Activated CD8-positive, alpha-beta memory T cell treated with anti-CD3 and anti-CD28 coated beads for 36 hours (primary cell): ENCODE data around the gene RAB3IL1. TPM values are rescaled to one million over a fixed set of nuclear protein-coding genes. Genes with fewer than 3 reads are reported as not detected.

Experiments
- CTCF ChIA-PET: fragments of 350-600 bp; sonication (Branson Sonifier 250); formaldehyde crosslinking; loops from one replicate; lab custom pipeline; 2021; ENCODE audit warnings: antibody characterized with exemption; lab: Charles Lee
- POLR2A ChIA-PET: fragments of 350-600 bp; sonication (Branson Sonifier 250); formaldehyde crosslinking; loops from one replicate; lab custom pipeline; 2021; ENCODE audit warnings: antibody characterized with exemption; lab: Charles Lee
- total RNA-seq, 2 experiments: library from RNA; stranded (reverse); gene quantifications; one replicate each; pipeline ENCODE4 v1.2.3, GENCODE V29; 2021

Gene RAB3IL1
- total RNA-seq, 2 experiments from 2014 or later = not detected

DNA sequence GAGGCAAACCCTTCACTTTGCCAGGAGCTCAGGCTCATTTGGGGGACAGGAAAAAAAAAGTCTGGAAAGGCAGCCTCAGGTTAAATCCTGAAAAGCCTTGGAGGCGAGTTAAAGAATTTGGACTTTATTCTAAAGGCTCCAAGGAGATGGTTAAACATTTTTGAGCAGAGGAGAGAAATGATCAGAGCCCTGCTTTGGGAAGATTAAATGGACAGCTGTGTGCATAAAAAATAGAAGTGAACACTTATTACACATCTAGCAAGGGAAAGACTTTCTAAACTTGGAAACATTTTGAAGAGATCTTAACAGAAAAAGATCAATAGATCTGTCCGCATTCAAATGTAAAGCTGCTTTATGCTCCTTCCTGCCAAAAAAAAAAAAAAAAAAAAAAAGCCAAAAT, 8.4 kb upstream of the RAB3IL1 start:
- CTCF ChIA-PET = no interaction called here
- POLR2A ChIA-PET = no interaction called here

- ChIA-PET CTCF (interaction anchor here (1.2 kb wide), 1 partner anchor 25 kb away, joined by 3 read pairs; no protein-coding TSS in a partner anchor), POLR2A (no interaction called here)
These were observed 6.7 kb upstream of the RAB3IL1 start for GRCh38 chr11:61924064-61924455.

GRCh38 chr11:61923166-61924063, 6.0 kb upstream of the RAB3IL1 start:
- ChIA-PET CTCF (interaction anchor here (1.2 kb wide), 1 partner anchor 24 kb away, joined by 3 read pairs; no protein-coding TSS in a partner anchor), POLR2A (no interaction called here)

DNA sequence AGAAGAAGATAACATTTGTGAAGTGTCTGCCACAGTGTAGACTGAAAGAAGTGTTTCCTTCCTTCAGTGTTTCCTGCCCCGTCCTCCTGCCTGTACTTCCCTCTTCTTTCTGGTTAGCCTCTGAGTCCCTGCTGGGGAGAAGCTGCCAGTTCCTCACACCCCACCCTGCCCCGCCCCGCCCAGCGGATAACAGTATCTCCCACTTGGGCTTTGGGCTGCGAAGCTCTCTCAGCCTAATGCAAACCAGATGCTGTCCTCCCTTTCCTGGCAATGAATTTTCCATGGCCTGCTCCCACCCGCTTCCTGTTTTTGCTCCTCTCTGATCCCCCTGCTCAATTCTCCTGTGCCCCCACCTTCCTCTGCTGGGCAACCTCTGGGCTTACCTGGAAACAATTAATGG, 5.2 kb upstream of the RAB3IL1 start:
- POLR2A ChIA-PET = no interaction called here
- CTCF ChIA-PET = interaction anchor here (1.0 kb wide), 1 partner anchor 159 kb away, joined by 3 read pairs; no protein-coding TSS in a partner anchor

- ChIA-PET POLR2A (no interaction called here), CTCF (interaction anchor here (0.6 kb wide), 1 partner anchor 188 kb away, joined by 3 read pairs; no protein-coding TSS in a partner anchor)
These were observed 4.1 kb upstream of the RAB3IL1 start for GRCh38 chr11:61921446-61921845.

- POLR2A ChIA-PET = no interaction called here
- CTCF ChIA-PET = no interaction called here
These were observed 2.6 kb upstream of the RAB3IL1 start for GRCh38 chr11:61919705-61920631.

GRCh38 chr11:61918938-61919704, 1.8 kb upstream of the RAB3IL1 start:
- CTCF ChIA-PET = no interaction called here
- POLR2A ChIA-PET = no interaction called here

DNA sequence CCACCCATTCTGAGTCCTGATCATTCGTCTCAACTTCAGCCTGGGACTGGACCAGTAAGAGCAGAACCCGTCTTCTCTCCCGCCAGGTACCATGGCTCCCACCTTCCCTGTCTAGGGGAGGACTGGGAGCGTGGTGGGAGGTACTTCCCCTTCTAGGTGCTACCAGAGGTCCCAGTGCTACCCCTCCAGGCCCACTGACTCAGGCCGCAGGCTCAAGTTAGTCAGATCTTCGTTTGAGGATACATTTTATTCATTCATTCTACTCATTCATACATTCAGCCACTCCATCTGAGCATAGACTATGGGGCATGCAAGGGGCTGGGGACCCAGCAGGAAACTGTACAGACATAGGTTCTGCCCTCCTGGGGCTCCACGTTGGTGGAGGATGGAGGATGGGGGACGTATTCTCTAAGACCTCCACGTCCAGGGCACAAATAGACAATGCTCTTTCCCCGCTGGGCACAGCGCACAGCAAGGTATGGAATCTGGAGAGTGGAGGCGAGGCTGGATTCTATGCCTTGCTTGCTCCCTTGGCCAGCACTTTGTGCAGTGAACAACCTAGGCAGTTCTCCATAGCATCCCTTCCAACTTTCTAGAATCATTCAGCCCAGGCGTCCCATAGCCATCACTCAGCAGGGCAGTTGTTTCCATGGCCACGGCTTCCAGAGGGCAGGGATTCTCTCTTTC, 1.0 kb upstream of the RAB3IL1 start:
- ChIA-PET POLR2A (no interaction called here), CTCF (no interaction called here)

DNA sequence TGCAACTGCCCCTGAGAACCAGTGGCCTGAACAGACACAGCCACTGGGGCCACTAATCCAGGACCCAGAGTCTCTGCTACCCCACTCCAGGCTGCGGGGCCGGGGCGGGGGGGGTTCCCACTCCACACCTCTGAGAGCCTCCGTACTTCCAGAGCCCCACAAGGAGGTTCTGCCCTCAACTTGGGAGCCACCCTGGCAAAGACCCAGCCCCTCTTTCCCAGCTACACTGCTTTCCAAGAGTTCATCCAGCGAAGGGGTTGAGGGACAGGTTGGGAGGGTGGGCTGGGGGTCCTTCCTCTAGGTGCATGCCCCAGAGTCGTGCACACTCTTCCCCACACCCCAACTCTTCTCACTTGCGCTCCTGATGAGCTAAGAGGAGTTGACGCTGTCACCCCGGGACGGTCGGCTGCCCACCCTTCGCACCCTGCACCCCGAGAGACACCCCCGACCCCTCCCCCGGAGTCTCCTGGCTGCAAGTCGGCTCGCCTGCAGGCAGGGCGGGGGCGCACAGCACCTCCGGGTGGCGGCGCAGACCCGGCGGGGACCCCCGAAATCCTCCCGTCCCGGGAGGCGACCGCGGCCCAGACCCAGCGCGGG, 531 bp downstream of the RAB3IL1 start:
- CTCF ChIA-PET = interaction anchor here (1.5 kb wide), 1 partner anchor 31 kb away, joined by 3 read pairs; no protein-coding TSS in a partner anchor
- POLR2A ChIA-PET = no interaction called here

GRCh38 chr11:61914471-61915171, 2.7 kb downstream of the RAB3IL1 start:
- CTCF ChIA-PET = interaction anchor here (1.5 kb wide), 1 partner anchor 16 kb away, joined by 6 read pairs; no protein-coding TSS in a partner anchor

GRCh38 chr11:61913699-61914395, 3.5 kb downstream of the RAB3IL1 start:
- CTCF ChIA-PET = interaction anchor here (1.5 kb wide), 1 partner anchor 15 kb away, joined by 6 read pairs; no protein-coding TSS in a partner anchor
- POLR2A ChIA-PET = no interaction called here

More at GRCh38 chr11:61914471-61915171, 2.7 kb downstream of the RAB3IL1 start:
- POLR2A ChIA-PET = no interaction called here

GRCh38 chr11:61912991-61913698, 4.2 kb downstream of the RAB3IL1 start:
- ChIA-PET POLR2A (no interaction called here), CTCF (no interaction called here)

- ChIA-PET CTCF (no interaction called here), POLR2A (no interaction called here)
These were observed 4.9 kb downstream of the RAB3IL1 start for GRCh38 chr11:61912530-61912898.

DNA sequence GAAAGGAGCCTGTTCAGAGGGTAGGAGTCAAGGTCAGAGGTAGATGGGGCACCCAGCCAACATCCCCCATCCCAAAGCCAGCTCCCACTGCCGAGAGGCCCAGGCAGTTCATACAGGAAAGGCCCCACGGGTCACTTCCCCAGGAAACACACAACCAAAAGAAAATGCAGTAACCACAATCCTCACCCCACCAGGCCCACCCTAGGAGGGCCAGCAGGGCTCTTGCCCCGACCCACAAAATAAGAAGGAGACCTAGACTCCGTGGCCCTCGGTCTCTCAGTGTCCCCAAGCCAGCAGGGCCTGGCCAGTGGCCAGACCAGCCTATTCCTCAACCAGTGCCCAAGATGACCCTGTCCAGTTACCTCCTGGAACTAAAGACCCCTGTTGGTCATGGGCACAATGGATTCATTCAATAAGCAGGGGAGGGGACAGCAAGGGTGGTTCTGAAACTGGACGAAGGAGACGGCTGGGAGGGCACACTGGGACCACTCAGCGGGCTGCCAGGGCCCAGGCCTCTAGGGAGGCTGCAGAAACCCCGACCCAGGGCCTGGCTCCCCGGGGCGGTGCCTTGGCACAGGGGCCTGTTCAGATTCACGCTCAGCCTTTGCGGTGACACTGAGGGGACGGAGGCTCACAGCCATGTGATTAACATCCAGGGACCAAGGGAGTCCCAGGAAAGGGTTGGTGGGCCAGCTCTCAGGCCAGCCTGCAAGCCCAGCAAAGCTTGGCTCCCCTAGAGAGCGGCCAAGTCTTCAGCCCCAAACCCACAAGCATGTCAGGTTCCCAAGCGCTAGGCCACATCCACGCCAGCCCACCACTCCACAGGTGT, 5.5 kb downstream of the RAB3IL1 start:
- POLR2A ChIA-PET = no interaction called here
- CTCF ChIA-PET = no interaction called here

- ChIA-PET POLR2A (no interaction called here), CTCF (no interaction called here)
These were observed 6.2 kb downstream of the RAB3IL1 start for GRCh38 chr11:61911128-61911700.
